Kidney epithelial cell (primary cell): ENCODE results near the gene MEIOB. TPM values are rescaled to one million over a fixed set of nuclear protein-coding genes. Genes with fewer than 3 reads are reported as not detected.

Source experiments
- DNase-seq: peaks from one replicate; pipeline ENCODE4 v3.0.0-alpha.2; 2010; ENCODE audit warnings: low read depth
- H3K27me3 ChIP-seq: 2 replicates; pipeline ENCODE4 v1.6.0; 2011; ENCODE audit warnings: low read length; ENCODE audit not compliant: control insufficient read depth, insufficient read depth
- H3K36me3 ChIP-seq: 2 replicates; pipeline ENCODE4 v1.5.1; 2011; ENCODE audit warnings: low read length; ENCODE audit not compliant: control insufficient read depth, insufficient read depth
- H3K4me3 ChIP-seq: 2 replicates; pipeline ENCODE4 v1.5.1; 2011; ENCODE audit warnings: low read depth, mild to moderate bottlenecking, control low read depth, low read length
- CTCF ChIP-seq: IDR thresholded peaks from 2 replicates; pipeline ENCODE4 v1.5.1; 2011; ENCODE audit warnings: mild to moderate bottlenecking, moderate library complexity, low read length, control low read depth, inconsistent platforms; ENCODE audit not compliant: insufficient read depth, poor library complexity, severe bottlenecking
- total RNA-seq: library from RNA; depleted of rRNA; stranded (reverse); fragments of >200 nt; gene quantifications from 2 replicates; pipeline ENCODE4 v1.2.3, GENCODE V29; 2015

MEIOB gene
- total RNA-seq, 1 donor from 2014 or later: 6.2 TPM

- peak; percentile 61 for TF ChIP-seq CTCF
- no peak for DNase-seq
- H3K4me3 ChIP-seq: no peak overlapping the region
- peaks cover 4% of the 10 kb centered on the region for H3K27me3 ChIP-seq
- H3K36me3 ChIP-seq: no peaks in the 10 kb centered on the region
Measured at GRCh38 chr16:1863681-1864460, 8.1 kb downstream of the MEIOB start.

GRCh38 chr16:1862394-1862793 lies 9.6 kb downstream of the MEIOB start:
- Histone ChIP-seq H3K4me3 (no peak overlapping the region), H3K27me3 (peaks cover 9% of the 10 kb centered on the region), H3K36me3 (no peaks in the 10 kb centered on the region)
- no peak for TF ChIP-seq CTCF
- DNase-seq: no peak

- Histone ChIP-seq H3K36me3 (no peaks in the 10 kb centered on the region), H3K27me3 (peaks cover 14% of the 10 kb centered on the region), H3K4me3 (no peak overlapping the region)
- DNase-seq: no peak
- TF ChIP-seq CTCF: no peak
Measured at GRCh38 chr16:1861730-1862129, 10.2 kb downstream of the MEIOB start.

GRCh38 chr16:1859650-1860049 lies 12.3 kb downstream of the MEIOB start:
- peaks cover 15% of the 10 kb centered on the region for H3K27me3 ChIP-seq
- H3K36me3 ChIP-seq: no peaks in the 10 kb centered on the region
- no peak for DNase-seq
- H3K4me3 ChIP-seq: no peak overlapping the region
- TF ChIP-seq CTCF: no peak

GRCh38 chr16:1858189-1858865 lies 13.6 kb downstream of the MEIOB start:
- peaks cover 15% of the 10 kb centered on the region for H3K27me3 ChIP-seq
- H3K36me3 ChIP-seq: no peaks in the 10 kb centered on the region
- no peak for TF ChIP-seq CTCF
- H3K4me3 ChIP-seq: no peak overlapping the region
- DNase-seq: no peak
